Right ventricle myocardium superior (tissue), 1 donor: Measurements from ENCODE around the gene PKHD1. TPM values are rescaled to one million over a fixed set of nuclear protein-coding genes. Genes with fewer than 3 reads are reported as not detected.

Source experiments
- ATAC-seq: fragments of 200-7000 bp; cut with Tn5 transposase; one replicate; pipeline ENCODE4 v1.9.1; 2020; ENCODE audit warnings: mild to moderate bottlenecking; ENCODE audit not compliant: poor library complexity
- DNase-seq: peaks from one replicate; pipeline ENCODE4 v3.0.0-alpha.2; 2020
- intact Hi-C: fragments of 100-400 bp; cut with DNase I; formaldehyde crosslinking; loops from one replicate; pipeline ENCODE4 v1.11.2; 2022
- total RNA-seq: library from RNA; stranded (reverse); fragmentation: NEBNext Ultra II Directional; extraction: Animal tissue kit (Norgen Biotek cat#: 25700); gene quantifications from one replicate; pipeline ENCODE4 v1.2.1, GENCODE V29; 2021
- donor health status: DM: no; HTN: yes; CAD: no; lungs with severe emphysema.

The PKHD1 gene
- total RNA-seq, 1 donor from 2014 or later, result not detected

- DNase-seq (no peak), ATAC-seq (no peak)
- intact Hi-C loops, result no loop called here
These were observed 296.5 kb downstream of the PKHD1 start for GRCh38 chr6:51790946-51791345.

- no peak for ATAC-seq
- intact Hi-C loops, result no loop called here
These were observed 299.3 kb downstream of the PKHD1 start for GRCh38 chr6:51788121-51788520.

DNA sequence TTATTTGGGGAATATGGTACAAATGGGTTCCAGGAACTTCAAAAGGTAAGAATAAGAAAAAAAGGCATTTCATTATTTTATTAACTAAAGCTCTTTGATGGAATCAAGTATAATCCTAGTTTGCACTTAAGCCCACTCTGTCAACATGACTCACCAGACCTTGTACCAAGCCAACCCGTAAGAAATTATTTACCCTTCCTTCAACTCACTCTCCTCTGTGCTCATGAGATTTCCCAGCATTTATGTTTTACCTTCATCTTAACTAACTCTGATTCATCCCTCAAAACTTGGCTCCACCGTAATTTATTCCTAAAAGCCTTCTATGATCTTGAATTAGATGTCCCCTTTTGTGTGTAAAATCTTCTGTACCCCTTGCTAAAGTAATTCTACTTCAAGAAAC, 308.7 kb downstream of the PKHD1 start:
- DNase-seq (no peak), ATAC-seq (no peak)
- intact Hi-C loops, result no loop called here

More at GRCh38 chr6:51788121-51788520, 299.3 kb downstream of the PKHD1 start:
- DNase-seq, result no peak

- DNase-seq (no peak), ATAC-seq (no peak)
- intact Hi-C loops, result no loop called here
These were observed 309.8 kb downstream of the PKHD1 start for GRCh38 chr6:51777618-51778017.

- ATAC-seq (no peak), DNase-seq (no peak)
- intact Hi-C loops, result no loop called here
These were observed 311.2 kb downstream of the PKHD1 start for GRCh38 chr6:51775942-51776860.

DNA sequence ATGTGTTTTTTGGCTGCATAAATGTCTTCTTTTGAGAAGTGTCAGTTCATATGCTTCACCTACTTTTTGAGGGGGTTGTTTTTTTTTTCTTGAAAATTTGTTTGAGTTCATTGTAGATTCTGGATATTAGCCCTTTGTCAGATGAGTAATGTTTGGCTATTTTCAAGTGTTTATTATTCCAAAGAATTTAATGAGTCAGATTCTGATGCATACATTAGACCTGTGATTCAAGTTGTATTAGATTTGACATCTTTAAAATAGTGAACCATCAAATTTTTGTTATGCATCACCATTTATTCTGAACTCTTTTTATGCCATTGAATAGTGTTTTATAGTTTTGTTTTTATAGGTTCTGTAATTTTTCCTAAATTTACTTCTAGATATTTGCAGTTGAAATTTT, 319.3 kb downstream of the PKHD1 start:
- intact Hi-C loops, result no loop called here
- DNase-seq, result no peak
- ATAC-seq, result no peak

- ATAC-seq (no peak), DNase-seq (no peak)
- intact Hi-C loops, result no loop called here
These were observed 322.2 kb downstream of the PKHD1 start for GRCh38 chr6:51765230-51765629.

GRCh38 chr6:51753635-51754034, 333.8 kb downstream of the PKHD1 start:
- ATAC-seq (peak; percentile 71), DNase-seq (peak; percentile 60)

DNA sequence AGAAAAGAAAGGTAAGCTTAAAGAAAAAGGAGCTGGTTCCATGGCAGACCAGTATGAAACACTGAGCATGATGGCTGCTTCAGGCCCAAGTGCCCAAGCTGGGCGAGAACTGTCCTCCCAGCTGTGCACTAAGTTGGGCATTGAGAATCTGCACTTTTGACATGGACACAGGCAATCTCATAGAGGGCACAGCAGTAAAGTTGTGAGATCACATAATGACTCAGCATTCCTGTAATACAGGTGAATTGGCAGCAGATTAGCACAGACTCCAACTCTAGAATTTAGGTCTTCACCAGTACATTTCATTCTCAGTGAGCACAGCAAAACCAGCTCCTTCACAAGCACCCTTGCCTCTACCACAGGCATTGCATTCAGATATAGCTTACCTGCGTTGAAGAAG, 343.4 kb downstream of the PKHD1 start:
- no peak for ATAC-seq
- intact Hi-C loops, result no loop called here
- no peak for DNase-seq

More at GRCh38 chr6:51753635-51754034, 333.8 kb downstream of the PKHD1 start:
- intact Hi-C loops, result loop anchor here (5.0 kb wide), 1 partner anchor 196 kb away; no protein-coding TSS in a partner anchor

GRCh38 chr6:51740658-51741057, 346.8 kb downstream of the PKHD1 start:
- DNase-seq, result no peak
- ATAC-seq, result no peak
- intact Hi-C loops, result no loop called here

DNA sequence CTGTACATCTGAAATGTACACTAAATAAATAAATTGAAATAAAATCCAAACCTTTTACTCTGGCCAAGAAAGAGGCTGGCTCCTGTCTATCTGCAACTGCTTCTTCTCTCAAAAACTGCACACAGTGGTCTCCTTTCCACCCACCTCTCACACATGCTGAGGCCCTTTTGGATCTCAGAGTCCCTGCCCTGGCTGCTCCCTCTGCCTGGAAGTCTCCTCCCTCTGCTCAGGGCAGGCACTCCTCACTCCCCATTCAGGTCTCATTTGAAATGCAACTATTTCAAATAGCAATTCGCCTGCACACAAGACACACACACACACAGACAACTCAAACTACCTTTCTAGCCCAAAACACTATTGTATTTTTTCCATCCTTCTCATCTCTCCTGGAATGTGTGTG, 348.8 kb downstream of the PKHD1 start:
- DNase-seq, result no peak
- intact Hi-C loops, result no loop called here
- ATAC-seq, result no peak

- no peak for DNase-seq
- no peak for ATAC-seq
- intact Hi-C loops, result no loop called here
These were observed 349.6 kb downstream of the PKHD1 start for GRCh38 chr6:51737580-51738360.

- DNase-seq (no peak), ATAC-seq (no peak)
- intact Hi-C loops, result no loop called here
These were observed 362.3 kb downstream of the PKHD1 start for GRCh38 chr6:51725155-51725554.

GRCh38 chr6:51720327-51720726, 367.1 kb downstream of the PKHD1 start:
- DNase-seq (no peak), ATAC-seq (no peak)
- intact Hi-C loops, result no loop called here

DNA sequence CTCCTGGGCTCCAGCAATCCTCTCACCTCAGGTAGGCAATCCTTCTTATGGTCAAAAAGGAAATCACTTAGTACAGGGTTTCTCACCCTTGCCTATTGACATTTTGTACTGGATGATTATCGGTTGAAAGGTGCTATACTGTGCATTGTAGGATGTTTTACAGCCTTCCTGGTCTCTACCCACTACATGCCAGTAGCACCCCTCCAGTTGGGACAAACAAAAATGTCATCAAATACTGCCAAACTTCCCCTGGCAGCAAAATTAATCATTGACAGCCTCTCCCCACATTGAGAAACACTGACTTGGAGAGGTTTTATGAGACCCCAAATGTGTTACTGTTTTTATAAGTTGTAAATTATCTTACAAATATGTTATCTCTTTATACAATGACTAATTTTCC, 368.1 kb downstream of the PKHD1 start:
- intact Hi-C loops, result no loop called here

GRCh38 chr6:51718533-51718932, 368.9 kb downstream of the PKHD1 start:
- no peak for DNase-seq
- ATAC-seq, result no peak
- intact Hi-C loops, result no loop called here

More for the DNA sequence above, 368.1 kb downstream of the PKHD1 start:
- no peak for DNase-seq
- no peak for ATAC-seq

- intact Hi-C loops, result no loop called here
- DNase-seq (no peak), ATAC-seq (no peak)
These were observed 369.9 kb downstream of the PKHD1 start for GRCh38 chr6:51717477-51717876.

DNA sequence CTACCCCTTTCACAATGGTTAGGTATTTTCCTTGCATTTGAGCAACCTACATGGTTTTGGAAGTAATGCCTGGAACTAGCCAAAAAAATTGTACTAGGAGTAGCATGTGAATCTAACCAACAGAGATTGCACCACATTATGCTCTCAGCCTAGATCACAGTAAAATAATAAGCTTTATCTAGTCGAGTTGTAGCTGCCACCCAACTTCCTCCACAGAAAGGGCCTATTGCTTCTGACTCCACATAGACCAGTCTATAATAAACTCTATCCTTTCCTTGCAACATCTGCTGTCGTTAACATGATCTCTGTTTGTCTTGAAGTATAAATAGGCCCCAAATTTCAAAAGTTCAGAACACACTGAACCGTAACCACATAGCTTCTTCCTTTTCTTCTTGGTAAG, 375.5 kb downstream of the PKHD1 start:
- ATAC-seq (no peak), DNase-seq (no peak)
- intact Hi-C loops, result no loop called here

- intact Hi-C loops, result no loop called here
- DNase-seq, result no peak
- no peak for ATAC-seq
These were observed 381.3 kb downstream of the PKHD1 start for GRCh38 chr6:51706086-51706485.
